Aorta (tissue), 5 donors: ENCODE data around the gene ATG5. TPM values are rescaled to one million over a fixed set of nuclear protein-coding genes. Genes with fewer than 3 reads are reported as not detected.

Experiments used
- ATAC-seq: fragments of 200-7000 bp; cut with Tn5 transposase; one replicate; pipeline ENCODE4 v1.9.1; 2022; ENCODE audit warnings: moderate library complexity; ENCODE audit not compliant: low FRiP score
- DNase-seq, 2 donors: peaks; one replicate each; pipeline ENCODE4 v3.0.0-alpha.2; 2020
- H3K27ac ChIP-seq, 2 donors: one replicate each; pipeline ENCODE4 v1.5.1; 2013; ENCODE audit warnings: low read length in 2 of 2, mild to moderate bottlenecking in 2 of 2, moderate library complexity in 2 of 2, control low read depth in 1 of 2, inconsistent platforms in 1 of 2, low read depth in 1 of 2
- H3K27me3 ChIP-seq, 2 donors: one replicate each; pipeline ENCODE4 v1.6.1; 2013; ENCODE audit warnings: control low read depth in 1 of 2, low read length in 1 of 2, mild to moderate bottlenecking in 1 of 2, moderate library complexity in 1 of 2; ENCODE audit not compliant: insufficient read depth in 2 of 2, control insufficient read depth in 1 of 2
- H3K36me3 ChIP-seq, 2 donors: one replicate each; pipeline ENCODE4 v1.6.1; 2013; ENCODE audit warnings: control low read depth in 1 of 2, low read length in 1 of 2, mild to moderate bottlenecking in 1 of 2; ENCODE audit not compliant: insufficient read depth in 2 of 2, control insufficient read depth in 1 of 2
- H3K4me1 ChIP-seq, 2 donors: one replicate each; pipeline ENCODE4 v1.6.1; 2013; ENCODE audit warnings: low read length in 2 of 2, control low read depth in 1 of 2, mild to moderate bottlenecking in 1 of 2, moderate library complexity in 1 of 2; ENCODE audit not compliant: insufficient read depth in 2 of 2, control insufficient read depth in 1 of 2
- H3K4me3 ChIP-seq, 2 donors: one replicate each; pipeline ENCODE4 v1.5.1; 2013; ENCODE audit warnings: low read length in 2 of 2, control low read depth in 1 of 2, mild to moderate bottlenecking in 1 of 2
- H3K9me3 ChIP-seq: one replicate; pipeline ENCODE4 v1.6.1; 2013; ENCODE audit warnings: mild to moderate bottlenecking, low read length; ENCODE audit not compliant: control insufficient read depth
- WGBS, 2 donors: extraction: QIAGEN DNeasy Blood & Tissue Kit; methylation state at CpG; one replicate each; pipeline ENCODE4 v1.1.7; 2013; 5-methylcytosine and 5-hydroxymethylcytosine counted together
- intact Hi-C, 2 donors: fragments of 100-400 bp; cut with DNase I; formaldehyde crosslinking; loops; one replicate each; pipeline versions ENCODE4 v1.14.2 to v1.15.0; 2022
- polyA plus RNA-seq, 2 donors: library from polyadenylated mRNA; stranded (reverse); fragments of 200-250 nt; gene quantifications; one replicate each; pipeline ENCODE4 v1.2.3, GENCODE V29; 2013
- total RNA-seq, 2 donors: library from RNA; stranded (reverse); fragmentation: NEBNext Ultra II Directional; extraction: Animal tissue kit (Norgen Biotek cat#: 25700); gene quantifications; one replicate each; pipeline ENCODE4 v1.2.1, GENCODE V29; 2021
- donor health status: healthy with polysubstance abuse.
- donor health status: Bipolar disorder and iron deficiency.
- donor health status: DM: no; HTN: no; CAD: no.
- donor health status: DM: no; HTN: no; CAD: no.
- donor health status: DM: yes; HTN: yes; CAD: no.

Gene ATG5
- total and polyA plus RNA-seq, 4 donors = 17.5 to 34.6 (median 29.0) TPM

GRCh38 chr6:106300020-106300780, 25.4 kb downstream of the ATG5 start:
- H3K36me3 ChIP-seq = no peaks in the 10 kb centered on the region
- WGBS, 2 donors = 89 to 92% methylated on average over 4 of the region's 4 CpGs
- no peak overlapping the region for H3K27ac ChIP-seq
- no peak for ATAC-seq
- H3K27me3 ChIP-seq = no peaks in the 10 kb centered on the region
- intact Hi-C loops = loop anchor here in 1 of 2 donors (10.0 kb wide), 1 partner anchor 815 kb away; no protein-coding TSS in a partner anchor
- no peak for DNase-seq
- no peak overlapping the region for H3K4me3 ChIP-seq
- H3K4me1 ChIP-seq = no peaks in the 10 kb centered on the region
- no peaks in the 10 kb centered on the region for H3K9me3 ChIP-seq

GRCh38 chr6:106293116-106293515, 32.4 kb downstream of the ATG5 start:
- no peak for ATAC-seq
- 14 to 21% methylated on average over 1 of the region's 1 CpG for WGBS, 2 donors
- Histone ChIP-seq H3K36me3 (no peaks in the 10 kb centered on the region), H3K4me1 (peaks cover 0 to 3% of the 10 kb centered on the region in 2 donors), H3K27me3 (no peaks in the 10 kb centered on the region), H3K9me3 (no peaks in the 10 kb centered on the region), H3K4me3 (no peak overlapping the region), H3K27ac (no peak overlapping the region)
- DNase-seq = no peak
- intact Hi-C loops = no loop called here

- Histone ChIP-seq H3K4me1 (peaks cover 0 to 3% of the 10 kb centered on the region in 2 donors), H3K36me3 (no peaks in the 10 kb centered on the region), H3K27me3 (no peaks in the 10 kb centered on the region), H3K27ac (no peak overlapping the region), H3K4me3 (no peak overlapping the region), H3K9me3 (no peaks in the 10 kb centered on the region)
- intact Hi-C loops = no loop called here
- no peak for ATAC-seq
- 99 to 100% methylated on average over 1 of the region's 1 CpG for WGBS, 2 donors
- DNase-seq = no peak
Observed at GRCh38 chr6:106290954-106291353, 34.6 kb downstream of the ATG5 start.

GRCh38 chr6:106290032-106290431, 35.5 kb downstream of the ATG5 start:
- Histone ChIP-seq H3K27me3 (no peaks in the 10 kb centered on the region), H3K4me3 (no peak overlapping the region), H3K27ac (no peak overlapping the region), H3K9me3 (no peaks in the 10 kb centered on the region), H3K4me1 (peaks cover 0 to 3% of the 10 kb centered on the region in 2 donors), H3K36me3 (no peaks in the 10 kb centered on the region)
- WGBS, 2 donors = 96 to 97% methylated on average over 4 of the region's 4 CpGs
- intact Hi-C loops = no loop called here
- DNase-seq = no peak
- no peak for ATAC-seq

- H3K27ac ChIP-seq = no peak overlapping the region
- 22 to 30% methylated on average over 1 of the region's 1 CpG for WGBS, 2 donors
- no peaks in the 10 kb centered on the region for H3K27me3 ChIP-seq
- ATAC-seq (no peak), DNase-seq (no peak)
- H3K4me1 ChIP-seq = no peaks in the 10 kb centered on the region
- H3K9me3 ChIP-seq = no peaks in the 10 kb centered on the region
- intact Hi-C loops = no loop called here
- H3K4me3 ChIP-seq = no peak overlapping the region
- H3K36me3 ChIP-seq = no peaks in the 10 kb centered on the region
Observed at GRCh38 chr6:106287215-106287614, 38.3 kb downstream of the ATG5 start.

- no peak for DNase-seq
- Histone ChIP-seq H3K4me3 (no peak overlapping the region), H3K27ac (no peak overlapping the region), H3K27me3 (no peaks in the 10 kb centered on the region), H3K36me3 (no peaks in the 10 kb centered on the region), H3K9me3 (no peaks in the 10 kb centered on the region), H3K4me1 (no peaks in the 10 kb centered on the region)
- ATAC-seq = no peak
- WGBS, 2 donors = 95 to 99% methylated on average over 1 of the region's 1 CpG
- intact Hi-C loops = no loop called here
Observed at GRCh38 chr6:106286746-106287145, 38.8 kb downstream of the ATG5 start.

GRCh38 chr6:106283481-106283880, 42.1 kb downstream of the ATG5 start:
- WGBS, 2 donors = 88 to 92% methylated on average over 10 of the region's 10 CpGs

GRCh38 chr6:106281661-106282060, 43.9 kb downstream of the ATG5 start:
- Histone ChIP-seq H3K27me3 (no peaks in the 10 kb centered on the region), H3K36me3 (no peaks in the 10 kb centered on the region), H3K9me3 (no peaks in the 10 kb centered on the region), H3K4me3 (no peak overlapping the region), H3K27ac (no peak overlapping the region), H3K4me1 (no peaks in the 10 kb centered on the region)
- no peak for DNase-seq
- no peak for ATAC-seq
- intact Hi-C loops = no loop called here
- 86 to 90% methylated on average over 2 of the region's 2 CpGs for WGBS, 2 donors

More at GRCh38 chr6:106283481-106283880, 42.1 kb downstream of the ATG5 start:
- Histone ChIP-seq H3K9me3 (no peaks in the 10 kb centered on the region), H3K4me3 (no peak overlapping the region), H3K4me1 (no peaks in the 10 kb centered on the region), H3K27ac (no peak overlapping the region), H3K27me3 (no peaks in the 10 kb centered on the region), H3K36me3 (no peaks in the 10 kb centered on the region)
- ATAC-seq (no peak), DNase-seq (no peak)
- intact Hi-C loops = no loop called here

- DNase-seq (no peak), ATAC-seq (no peak)
- H3K27ac ChIP-seq = no peak overlapping the region
- no peaks in the 10 kb centered on the region for H3K9me3 ChIP-seq
- H3K36me3 ChIP-seq = no peaks in the 10 kb centered on the region
- H3K27me3 ChIP-seq = no peaks in the 10 kb centered on the region
- intact Hi-C loops = no loop called here
- H3K4me1 ChIP-seq = no peaks in the 10 kb centered on the region
- no peak overlapping the region for H3K4me3 ChIP-seq
Observed at GRCh38 chr6:106281088-106281487, 44.5 kb downstream of the ATG5 start.
